Breast epithelium (tissue), 3 donors: Measurements from ENCODE around the gene BCAS1.

Experiments used
- POLR2A ChIP-seq: fragments of 450-650 bp; IDR thresholded peaks from one replicate; pipeline ENCODE4 v1.6.1; 2016; ENCODE audit warnings: antibody characterized with exemption, mild to moderate bottlenecking, moderate library complexity
- POLR2AphosphoS5 ChIP-seq, 3 donors: sonication (generic); formaldehyde crosslinking; IDR thresholded peaks; one replicate each; pipeline ENCODE4 v1.6.1; 2017; ENCODE audit warnings: antibody characterized with exemption in 3 of 3
- TF ChIP-seq, protein P1 (sequence below), 3 donors: fragments of 450-650 bp; IDR thresholded peaks; one replicate each; pipeline ENCODE4 v1.5.1; 2016 to 2017; ENCODE audit warnings: antibody characterized with exemption in 3 of 3, mild to moderate bottlenecking in 3 of 3, moderate library complexity in 3 of 3

DNA sequence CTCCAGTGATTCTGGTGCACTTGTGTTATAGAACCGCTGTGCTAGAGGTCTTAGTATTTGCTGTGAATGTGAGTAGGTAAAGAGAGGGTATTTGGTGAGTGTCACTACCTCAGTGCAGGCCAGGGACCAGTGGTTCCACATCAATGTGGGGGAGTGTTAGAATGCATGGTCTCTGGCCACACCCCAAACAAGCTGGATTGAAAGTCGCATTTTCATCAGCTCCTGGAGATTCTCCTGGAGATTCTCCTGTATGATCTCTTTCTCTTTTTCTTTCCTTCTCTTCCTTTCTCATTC, 26.8 kb upstream of the BCAS1 start:
- TF ChIP-seq POLR2AphosphoS5 (IDR thresholded peaks at IDR 0.05), result no peak
- no peak for TF ChIP-seq POLR2A
- TF ChIP-seq, protein P1, sequence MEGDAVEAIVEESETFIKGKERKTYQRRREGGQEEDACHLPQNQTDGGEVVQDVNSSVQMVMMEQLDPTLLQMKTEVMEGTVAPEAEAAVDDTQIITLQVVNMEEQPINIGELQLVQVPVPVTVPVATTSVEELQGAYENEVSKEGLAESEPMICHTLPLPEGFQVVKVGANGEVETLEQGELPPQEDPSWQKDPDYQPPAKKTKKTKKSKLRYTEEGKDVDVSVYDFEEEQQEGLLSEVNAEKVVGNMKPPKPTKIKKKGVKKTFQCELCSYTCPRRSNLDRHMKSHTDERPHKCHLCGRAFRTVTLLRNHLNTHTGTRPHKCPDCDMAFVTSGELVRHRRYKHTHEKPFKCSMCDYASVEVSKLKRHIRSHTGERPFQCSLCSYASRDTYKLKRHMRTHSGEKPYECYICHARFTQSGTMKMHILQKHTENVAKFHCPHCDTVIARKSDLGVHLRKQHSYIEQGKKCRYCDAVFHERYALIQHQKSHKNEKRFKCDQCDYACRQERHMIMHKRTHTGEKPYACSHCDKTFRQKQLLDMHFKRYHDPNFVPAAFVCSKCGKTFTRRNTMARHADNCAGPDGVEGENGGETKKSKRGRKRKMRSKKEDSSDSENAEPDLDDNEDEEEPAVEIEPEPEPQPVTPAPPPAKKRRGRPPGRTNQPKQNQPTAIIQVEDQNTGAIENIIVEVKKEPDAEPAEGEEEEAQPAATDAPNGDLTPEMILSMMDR (IDR thresholded peaks at IDR 0.05), result no peak
